HG02610 (cell line): ENCODE measurements around the gene MECP2.

Source experiments
- ATAC-seq: cut with Tn5 transposase; IDR thresholded peaks from one replicate; pipeline ENCODE4 v1.9.1; 2021; ENCODE audit warnings: mild to moderate bottlenecking, moderate library complexity; ENCODE audit not compliant: unreplicated experiment

MECP2 gene

GRCh38 chrX:153972368-153973126, 125.0 kb downstream of the MECP2 start, which contains the start of gene TMEM187:
TMEM187 (plus strand) TSS chrX:153972754; CDS start chrX:153982063, 9,309 bp downstream.
- peak; percentile 54 for ATAC-seq
